Activated naive CD4-positive, alpha-beta T cell treated with anti-CD3 and anti-CD28 coated beads, Interleukin-2, amount 50 U/mL, for 16 hours (primary cell): Measurements from ENCODE around the gene CHPT1.

ENCODE experiments used
- DNase-seq: peaks from one replicate; pipeline ENCODE4 v3.0.0-alpha.2; 2020

Gene CHPT1

GRCh38 chr12:101686176-101686575, 11.3 kb upstream of the CHPT1 start:
- DNase-seq = no peak

- no peak for DNase-seq
Measured at GRCh38 chr12:101690544-101691098, 6.8 kb upstream of the CHPT1 start.

- DNase-seq = no peak
Measured at GRCh38 chr12:101691503-101692096, 5.8 kb upstream of the CHPT1 start.

- no peak for DNase-seq
Measured at GRCh38 chr12:101694297-101694848, 3.1 kb upstream of the CHPT1 start.

GRCh38 chr12:101694986-101695385, 2.5 kb upstream of the CHPT1 start:
- DNase-seq = no peak

GRCh38 chr12:101695706-101696105, 1.7 kb upstream of the CHPT1 start:
- no peak for DNase-seq

- peak; percentile 11 for DNase-seq
Measured at GRCh38 chr12:101696251-101697196, 916 bp upstream of the CHPT1 start.

GRCh38 chr12:101697930-101698799, 725 bp downstream of the CHPT1 start:
- DNase-seq = peak; percentile 12

GRCh38 chr12:101698800-101699347, 1.4 kb downstream of the CHPT1 start:
- no peak for DNase-seq

- no peak for DNase-seq
Measured at GRCh38 chr12:101700299-101700820, 2.9 kb downstream of the CHPT1 start.

- no peak for DNase-seq
Measured at GRCh38 chr12:101703487-101703886, 6.0 kb downstream of the CHPT1 start.

- DNase-seq = no peak
Measured at GRCh38 chr12:101706403-101706802, 9.0 kb downstream of the CHPT1 start.

- no peak for DNase-seq
Measured at GRCh38 chr12:101707131-101707782, 9.8 kb downstream of the CHPT1 start.

GRCh38 chr12:101710288-101710687, 12.8 kb downstream of the CHPT1 start:
- no peak for DNase-seq

GRCh38 chr12:101713059-101713682, 15.7 kb downstream of the CHPT1 start:
- DNase-seq = no peak

GRCh38 chr12:101713930-101714329, 16.5 kb downstream of the CHPT1 start:
- DNase-seq = no peak

- DNase-seq = no peak
Measured at GRCh38 chr12:101714877-101715444, 17.5 kb downstream of the CHPT1 start.

- DNase-seq = no peak
Measured at GRCh38 chr12:101719566-101719965, 22.1 kb downstream of the CHPT1 start.

- no peak for DNase-seq
Measured at GRCh38 chr12:101720118-101720517, 22.7 kb downstream of the CHPT1 start.

GRCh38 chr12:101722392-101722791, 25.0 kb downstream of the CHPT1 start:
- no peak for DNase-seq

- no peak for DNase-seq
Measured at GRCh38 chr12:101727098-101727497, 29.7 kb downstream of the CHPT1 start.
